GM12878 (cell line): Measurements from ENCODE around the gene PCBP1. TPM values are rescaled to one million over a fixed set of nuclear protein-coding genes. Genes with fewer than 3 reads are reported as not detected.

Experiments used
- BHLHE40 ChIP-seq, 2 experiments: fragments of 450-650 bp in 1 of 2; IDR thresholded peaks; 2 replicates each; pipeline ENCODE4 v1.6.1; 2011 to 2017; ENCODE audit warnings: low read depth in 2 of 2, borderline replicate concordance in 1 of 2, improper control_type of control experiment in 1 of 2, low read length in 1 of 2, mild to moderate bottlenecking in 1 of 2
- CHD2 ChIP-seq: IDR thresholded peaks from 2 replicates; pipeline ENCODE4 v1.6.1; 2011; ENCODE audit warnings: low read depth, low read length, improper control_type of control experiment, borderline replicate concordance
- DPF2 ChIP-seq: fragments of 450-650 bp; IDR thresholded peaks from 2 replicates; pipeline ENCODE4 v1.6.1; 2017; ENCODE audit warnings: mild to moderate bottlenecking
- EED ChIP-seq: sonication (generic); IDR thresholded peaks from 2 replicates; pipeline ENCODE4 v1.6.1; 2016; ENCODE audit warnings: antibody characterized with exemption, low read depth
- EP300 ChIP-seq, 2 experiments: fragments of 150-350 bp in 1 of 2; IDR thresholded peaks; 2 replicates each; pipeline ENCODE4 v1.6.1; 2011 to 2012; ENCODE audit warnings: low read depth in 2 of 2, low read length in 2 of 2, borderline replicate concordance in 1 of 2, improper control_type of control experiment in 1 of 2, inconsistent platforms in 1 of 2; ENCODE audit not compliant: control insufficient read depth in 1 of 2
- ETV6 ChIP-seq, 2 experiments: fragments of 450-650 bp in 1 of 2; IDR thresholded peaks in 1 of 2; conservative IDR thresholded peaks in 1 of 2; 2 replicates each; pipeline ENCODE4 v1.6.1; 2014; ENCODE audit warnings: antibody characterized with exemption in 1 of 2, borderline replicate concordance in 1 of 2, low read depth in 1 of 2, mild to moderate bottlenecking in 1 of 2, moderate library complexity in 1 of 2
- GABPA ChIP-seq: IDR thresholded peaks from 2 replicates; pipeline ENCODE4 v1.6.1; 2014; ENCODE audit warnings: antibody characterized with exemption, low read depth, mild to moderate bottlenecking, inconsistent platforms
- GATAD2B ChIP-seq: fragments of 450-650 bp; conservative IDR thresholded peaks from 2 replicates; pipeline ENCODE4 v1.6.1; 2017; ENCODE audit warnings: low read depth, mild to moderate bottlenecking, moderate library complexity
- IKZF2 ChIP-seq, 2 experiments: fragments of 450-650 bp; IDR thresholded peaks; 2 replicates each; pipeline ENCODE4 v1.6.1; 2017; ENCODE audit warnings: mild to moderate bottlenecking in 2 of 2, moderate library complexity in 2 of 2
- JUNB ChIP-seq: IDR thresholded peaks from 2 replicates; pipeline ENCODE4 v1.6.1; 2016; ENCODE audit warnings: antibody characterized with exemption, mild to moderate bottlenecking
- MLLT1 ChIP-seq: fragments of 450-650 bp; IDR thresholded peaks from 2 replicates; pipeline ENCODE4 v1.6.1; 2016; ENCODE audit warnings: mild to moderate bottlenecking
- MTA2 ChIP-seq: fragments of 450-650 bp; IDR thresholded peaks from 2 replicates; pipeline ENCODE4 v1.6.1; 2016; ENCODE audit warnings: low read depth, mild to moderate bottlenecking, moderate library complexity
- MXI1 ChIP-seq: fragments of 150-350 bp; IDR thresholded peaks from 2 replicates; pipeline ENCODE4 v1.6.1; 2011; ENCODE audit warnings: low read depth, mild to moderate bottlenecking, inconsistent platforms, low read length, improper control_type of control experiment
- NBN ChIP-seq: fragments of 450-650 bp; IDR thresholded peaks from 2 replicates; pipeline ENCODE4 v1.6.1; 2016
- PKNOX1 ChIP-seq: fragments of 450-650 bp; IDR thresholded peaks from 2 replicates; pipeline ENCODE4 v1.6.1; 2016; ENCODE audit warnings: mild to moderate bottlenecking
- POLR2AphosphoS5 ChIP-seq: IDR thresholded peaks from 2 replicates; pipeline ENCODE4 v1.6.1; 2011; ENCODE audit warnings: mild to moderate bottlenecking, low read length, inconsistent platforms
- RELB ChIP-seq: fragments of 450-650 bp; IDR thresholded peaks from 2 replicates; pipeline ENCODE4 v1.6.1; 2017; ENCODE audit warnings: low read depth, mild to moderate bottlenecking, moderate library complexity
- SKIL ChIP-seq: fragments of 450-650 bp; IDR thresholded peaks from 2 replicates; pipeline ENCODE4 v1.6.1; 2017; ENCODE audit warnings: mild to moderate bottlenecking, low read depth, inconsistent platforms; ENCODE audit not compliant: poor library complexity, severe bottlenecking
- polyA plus RNA-seq, 11 experiments: library from polyadenylated mRNA; depleted of rRNA in 4 of 11; unstranded in 6 of 11; stranded (reverse) in 5 of 11; fragments of >200 nt; fragmentation: Nextera tagmentation in 4 of 11; fragmentation: Illumina TruSeq in 1 of 11; extraction: Ambion mirVana in 4 of 11; extraction: Trizol in 1 of 11; gene quantifications; 1 replicate in 1 of 11; 2 replicates in 10 of 11; pipeline versions ENCODE4 v1.2.1 to v1.2.3, GENCODE V29; 2011 to 2016; ENCODE audit warnings: inconsistent platforms in 2 of 11, missing spikeins in 2 of 11, low read depth in 1 of 11
- total RNA-seq, 4 experiments: library from RNA; depleted of rRNA in 3 of 4; stranded (reverse); fragments of >200 nt in 3 of 4; fragmentation: Illumina TruSeq in 1 of 4; extraction: Trizol in 1 of 4; gene quantifications; 2 replicates each; pipeline versions ENCODE4 v1.2.1 to v1.2.3, GENCODE V29; 2013 to 2021

PCBP1 gene
- total and polyA plus RNA-seq, 10 of the 15 experiments (the other 5 are each of a cell fraction or from before 2014, with no cell fraction given), result 24.4 to 494 (median 130) TPM

- TF ChIP-seq GATAD2B, result 0 out of 2 replicates have a peak, but pooled peaks have one; percentile 23
- TF ChIP-seq SKIL, result peak; percentile 37
- peak; percentile 32; the same call in 1 of the 2 replicates for TF ChIP-seq JUNB
- peak; percentile 46 for TF ChIP-seq MTA2
- peak; percentile 57 for TF ChIP-seq POLR2AphosphoS5
- peak; percentile 57; the same call in 1 of the 2 replicates for TF ChIP-seq PKNOX1
- TF ChIP-seq IKZF2 (IDR thresholded peaks at IDR 0.05), result peak; percentile 90 to 93
- peak; percentile 95 for TF ChIP-seq RELB
- 0 out of 2 replicates have a peak, but pooled peaks have one; percentile 22 for TF ChIP-seq MLLT1
- 0 out of 2 replicates have a peak, but pooled peaks have one; percentile 35 for TF ChIP-seq NBN
- peak in 1 of 2 experiments; percentile 8; a peak in 1 of 4 replicates for TF ChIP-seq BHLHE40 (IDR thresholded peaks at IDR 0.05; ENCODE audit: borderline replicate concordance in 1 of 2, low read depth in 2 of 2, low read length in 1 of 2)
- TF ChIP-seq MXI1, result no peak
- 0 out of 4 replicates have a peak, but pooled peaks of 1 of the 2 experiments have one; percentile 34 for TF ChIP-seq ETV6 (conservative IDR thresholded peaks at IDR 0.05 in 1 of 2, IDR thresholded peaks at IDR 0.05 in 1 of 2; ENCODE audit: borderline replicate concordance in 1 of 2, low read depth in 1 of 2)
- 0 out of 4 replicates have a peak, but pooled peaks of 1 of the 2 experiments have one; percentile 34 for TF ChIP-seq EP300 (IDR thresholded peaks at IDR 0.05; ENCODE audit: borderline replicate concordance in 1 of 2, control insufficient read depth in 1 of 2, low read depth in 2 of 2, low read length in 2 of 2)
- peak; percentile 82 for TF ChIP-seq EED
- TF ChIP-seq DPF2, result peak; percentile 71; the same call in 1 of the 2 replicates
- TF ChIP-seq GABPA, result 0 out of 2 replicates have a peak, but pooled peaks have one; percentile 31
- TF ChIP-seq CHD2, result no peak
Measured at GRCh38 chr2:70115646-70116442, 28.6 kb downstream of the PCBP1 start (continued).
